Astrocyte (in vitro differentiated cells and primary cell): Measurements from ENCODE around the gene SAAL1. TPM values are rescaled to one million over a fixed set of nuclear protein-coding genes. Genes with fewer than 3 reads are reported as not detected.
A peak's percentile ranks its signal among the peaks of the same experiment; 100 is the strongest.

Experiments
- DNase-seq: peaks from one replicate; pipeline ENCODE4 v3.0.0-alpha.2; 2010; ENCODE audit warnings: low read depth
- FAIRE-seq: peaks from 2 replicates; lab custom pipeline; 2011; peaks lifted over from hg19 to GRCh38; lab: Jason Lieb, UNC
- H2AFZ ChIP-seq: 2 replicates; pipeline ENCODE4 v1.6.0; 2012; ENCODE audit warnings: low read depth, low read length, inconsistent platforms
- H3K27ac ChIP-seq: 2 replicates; pipeline ENCODE4 v1.5.1; 2011; ENCODE audit warnings: low read depth, low read length, inconsistent platforms
- H3K27me3 ChIP-seq: 2 replicates; pipeline ENCODE4 v1.6.0; 2011; ENCODE audit warnings: low read length, inconsistent platforms; ENCODE audit not compliant: insufficient read depth
- H3K36me3 ChIP-seq: 2 replicates; pipeline ENCODE4 v1.5.1; 2011; ENCODE audit warnings: low read length, inconsistent platforms; ENCODE audit not compliant: insufficient read depth
- H3K4me1 ChIP-seq: 2 replicates; pipeline ENCODE4 v1.5.1; 2011; ENCODE audit warnings: low read length, inconsistent platforms; ENCODE audit not compliant: insufficient read depth
- H3K4me2 ChIP-seq: 2 replicates; pipeline ENCODE4 v1.6.0; 2012; ENCODE audit warnings: low read length, inconsistent platforms
- H3K4me3 ChIP-seq: 2 replicates; pipeline ENCODE4 v1.5.1; 2011; ENCODE audit warnings: low read depth, mild to moderate bottlenecking, low read length, inconsistent platforms; ENCODE audit not compliant: insufficient read depth
- H3K79me2 ChIP-seq: 2 replicates; pipeline ENCODE4 v1.6.0; 2012; ENCODE audit warnings: mild to moderate bottlenecking, low read length, inconsistent platforms; ENCODE audit not compliant: insufficient read depth
- H3K9ac ChIP-seq: 2 replicates; pipeline ENCODE4 v1.6.0; 2012; ENCODE audit warnings: mild to moderate bottlenecking, low read length, inconsistent platforms
- H3K9me3 ChIP-seq: 2 replicates; pipeline ENCODE4 v1.5.1; 2012; ENCODE audit warnings: low read depth, mild to moderate bottlenecking, low read length, inconsistent platforms; ENCODE audit not compliant: insufficient read depth
- H4K20me1 ChIP-seq: 2 replicates; pipeline ENCODE4 v1.6.0; 2012; ENCODE audit warnings: low read length, inconsistent platforms; ENCODE audit not compliant: insufficient read depth
- H3K27ac Mint-ChIP-seq: one replicate; pipeline ENCODE4 v1.8.0; 2021; ENCODE audit warnings: mild to moderate bottlenecking, mixed read lengths; ENCODE audit not compliant: unreplicated experiment
- H3K27me3 Mint-ChIP-seq: one replicate; pipeline ENCODE4 v1.8.0; 2021; ENCODE audit warnings: low read depth, mixed read lengths; ENCODE audit not compliant: unreplicated experiment
- H3K36me3 Mint-ChIP-seq: one replicate; pipeline ENCODE4 v1.8.0; 2021; ENCODE audit warnings: low read depth, mixed read lengths; ENCODE audit not compliant: unreplicated experiment
- H3K4me1 Mint-ChIP-seq: one replicate; pipeline ENCODE4 v1.8.0; 2021; ENCODE audit warnings: low read depth, mixed read lengths; ENCODE audit not compliant: unreplicated experiment
- H3K4me3 Mint-ChIP-seq: one replicate; pipeline ENCODE4 v1.8.0; 2021; ENCODE audit warnings: mild to moderate bottlenecking, moderate library complexity, mixed read lengths; ENCODE audit not compliant: unreplicated experiment
- H3K9me3 Mint-ChIP-seq: one replicate; pipeline ENCODE4 v1.8.0; 2021; ENCODE audit warnings: mild to moderate bottlenecking, mixed read lengths; ENCODE audit not compliant: unreplicated experiment
- EZH2 ChIP-seq: IDR thresholded peaks from 2 replicates; pipeline ENCODE4 v1.6.1; 2012; ENCODE audit warnings: mild to moderate bottlenecking, low read length, inconsistent platforms; ENCODE audit not compliant: insufficient read depth
- total RNA-seq: library from RNA; stranded (reverse); gene quantifications from 2 replicates; pipeline ENCODE4 v1.2.1, GENCODE V29; 2021
- TF ChIP-seq, protein P1 (sequence below): IDR thresholded peaks from 2 replicates; pipeline ENCODE4 v1.5.1; 2011; ENCODE audit warnings: low read depth, mild to moderate bottlenecking, inconsistent platforms, low read length, moderate library complexity; ENCODE audit not compliant: insufficient read depth

The SAAL1 gene
- total RNA-seq, 1 donor from 2014 or later: 13.1 TPM

DNA sequence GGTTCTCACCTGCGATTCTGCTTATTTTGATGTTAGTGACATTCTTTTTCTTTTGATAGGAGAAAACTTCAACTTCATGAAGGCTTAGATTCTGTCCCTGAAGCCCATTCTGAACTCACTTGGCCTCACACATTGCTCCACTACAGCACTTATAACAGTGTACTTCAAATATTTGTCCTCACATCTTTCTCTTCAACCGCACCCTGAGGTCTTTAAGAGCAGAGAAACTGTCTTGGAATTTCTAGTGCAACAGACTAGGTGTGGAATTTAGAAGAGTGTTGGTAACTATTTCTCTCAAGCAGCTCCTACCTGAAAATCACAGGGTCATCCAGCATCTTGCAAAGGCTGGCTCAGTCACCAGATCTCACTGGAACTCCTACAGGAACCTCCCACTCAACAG lies 34.3 kb upstream of the SAAL1 start:
- Histone ChIP-seq H3K79me2 (no peaks in the 10 kb centered on the region), H4K20me1 (no peaks in the 10 kb centered on the region), H3K27me3 (no peaks in the 10 kb centered on the region), H3K4me1 (no peaks in the 10 kb centered on the region), H3K4me2 (no peak overlapping the region), H2AFZ (no peak overlapping the region), H3K4me3 (no peak overlapping the region), H3K9me3 (no peaks in the 10 kb centered on the region), H3K36me3 (no peaks in the 10 kb centered on the region), H3K27ac (no peak overlapping the region), H3K9ac (no peak overlapping the region)
- Mint-ChIP-seq H3K4me3 (no peak overlapping the region), H3K27me3 (peaks cover 9% of the 10 kb centered on the region), H3K36me3 (no peaks in the 10 kb centered on the region), H3K9me3 (peaks cover 6% of the 10 kb centered on the region), H3K27ac (no peak overlapping the region), H3K4me1 (peaks cover 4% of the 10 kb centered on the region)
- FAIRE-seq: no peak
- DNase-seq: no peak
- no peak for TF ChIP-seq EZH2
- TF ChIP-seq, protein P1, sequence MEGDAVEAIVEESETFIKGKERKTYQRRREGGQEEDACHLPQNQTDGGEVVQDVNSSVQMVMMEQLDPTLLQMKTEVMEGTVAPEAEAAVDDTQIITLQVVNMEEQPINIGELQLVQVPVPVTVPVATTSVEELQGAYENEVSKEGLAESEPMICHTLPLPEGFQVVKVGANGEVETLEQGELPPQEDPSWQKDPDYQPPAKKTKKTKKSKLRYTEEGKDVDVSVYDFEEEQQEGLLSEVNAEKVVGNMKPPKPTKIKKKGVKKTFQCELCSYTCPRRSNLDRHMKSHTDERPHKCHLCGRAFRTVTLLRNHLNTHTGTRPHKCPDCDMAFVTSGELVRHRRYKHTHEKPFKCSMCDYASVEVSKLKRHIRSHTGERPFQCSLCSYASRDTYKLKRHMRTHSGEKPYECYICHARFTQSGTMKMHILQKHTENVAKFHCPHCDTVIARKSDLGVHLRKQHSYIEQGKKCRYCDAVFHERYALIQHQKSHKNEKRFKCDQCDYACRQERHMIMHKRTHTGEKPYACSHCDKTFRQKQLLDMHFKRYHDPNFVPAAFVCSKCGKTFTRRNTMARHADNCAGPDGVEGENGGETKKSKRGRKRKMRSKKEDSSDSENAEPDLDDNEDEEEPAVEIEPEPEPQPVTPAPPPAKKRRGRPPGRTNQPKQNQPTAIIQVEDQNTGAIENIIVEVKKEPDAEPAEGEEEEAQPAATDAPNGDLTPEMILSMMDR: no peak

- Histone ChIP-seq H3K4me2 (no peak overlapping the region), H3K36me3 (no peaks in the 10 kb centered on the region), H3K4me3 (no peak overlapping the region), H3K9ac (no peak overlapping the region), H3K27me3 (no peaks in the 10 kb centered on the region), H4K20me1 (no peaks in the 10 kb centered on the region), H3K4me1 (no peaks in the 10 kb centered on the region), H3K27ac (no peak overlapping the region), H3K79me2 (no peaks in the 10 kb centered on the region), H3K9me3 (no peaks in the 10 kb centered on the region), H2AFZ (no peak overlapping the region)
- Mint-ChIP-seq H3K36me3 (no peaks in the 10 kb centered on the region), H3K4me3 (no peak overlapping the region), H3K4me1 (no peaks in the 10 kb centered on the region), H3K9me3 (peaks cover 3% of the 10 kb centered on the region), H3K27ac (peak overlapping the region; percentile 3), H3K27me3 (peaks cover 27% of the 10 kb centered on the region)
- DNase-seq (no peak), FAIRE-seq (no peak)
- TF ChIP-seq EZH2: no peak
- TF ChIP-seq, protein P1: no peak
Measured at GRCh38 chr11:18137186-18137800, 31.4 kb upstream of the SAAL1 start.

GRCh38 chr11:18135308-18135707 lies 29.4 kb upstream of the SAAL1 start:
- Histone ChIP-seq H3K27me3 (no peaks in the 10 kb centered on the region), H3K9me3 (no peaks in the 10 kb centered on the region), H2AFZ (no peak overlapping the region), H4K20me1 (no peaks in the 10 kb centered on the region), H3K4me2 (no peak overlapping the region), H3K79me2 (no peaks in the 10 kb centered on the region), H3K4me3 (no peak overlapping the region), H3K4me1 (no peaks in the 10 kb centered on the region), H3K36me3 (no peaks in the 10 kb centered on the region), H3K9ac (no peak overlapping the region), H3K27ac (no peak overlapping the region)
- peaks cover 3% of the 10 kb centered on the region for H3K9me3 Mint-ChIP-seq
- H3K4me1 Mint-ChIP-seq: no peaks in the 10 kb centered on the region
- TF ChIP-seq, protein P1: no peak
- no peak for TF ChIP-seq EZH2
- peaks cover 27% of the 10 kb centered on the region for H3K27me3 Mint-ChIP-seq
- DNase-seq (no peak), FAIRE-seq (no peak)
- no peaks in the 10 kb centered on the region for H3K36me3 Mint-ChIP-seq
- no peak overlapping the region for H3K27ac Mint-ChIP-seq
- H3K4me3 Mint-ChIP-seq: no peak overlapping the region
